ENCODE measurements around the gene C16orf74.
A peak's percentile ranks its signal among the peaks of the same experiment; 100 is the strongest.

GRCh38 chr16:85689950-85690320 lies 61.0 kb downstream of the C16orf74 start:
- TF ChIP-seq ZIK1 (CRISPR knock-in tag; IDR thresholded peaks at IDR 0.05; ENCODE audit: borderline replicate concordance, low read depth) (no peak), NAIF1 (CRISPR knock-in tag; IDR thresholded peaks at IDR 0.05; ENCODE audit: borderline replicate concordance) (no peak), ZNF75D (CRISPR knock-in tag; IDR thresholded peaks at IDR 0.05; ENCODE audit: borderline replicate concordance) (no peak), EZH2 (conservative IDR thresholded peaks at IDR 0.05; ENCODE audit: low read depth, low read length) (0 out of 2 replicates have a peak, but pooled peaks have one; percentile 21), CHD2 (IDR thresholded peaks at IDR 0.05; ENCODE audit: low read depth, low read length) (no peak), POLR2AphosphoS5 (IDR thresholded peaks at IDR 0.05; ENCODE audit: low read depth, low read length) (no peak), SRSF1 (optimal IDR thresholded peaks at IDR 0.05; ENCODE audit: low read depth, low read length) (no peak), ZNF800 (CRISPR knock-in tag; IDR thresholded peaks at IDR 0.05) (no peak), GATAD1 (CRISPR knock-in tag; IDR thresholded peaks at IDR 0.05) (no peak), CTCF (CRISPR knock-in tag; IDR thresholded peaks at IDR 0.05) (no peak), ZNF747 (CRISPR knock-in tag; IDR thresholded peaks at IDR 0.05; ENCODE audit: borderline replicate concordance) (no peak), REST (IDR thresholded peaks at IDR 0.05; ENCODE audit: borderline replicate concordance in 1 of 2, low read depth in 1 of 2, low read length in 2 of 2) (no peak), YY1 (IDR thresholded peaks at IDR 0.05; ENCODE audit: insufficient read depth, insufficient replicate concordance, low read depth, low read length) (no peak)
